Fibroblast of skin of scalp (primary cell): ENCODE measurements around the gene PHKG2.

Source experiments
- DNase-seq: peaks from one replicate; pipeline ENCODE4 v3.0.0-alpha.2; 2013

PHKG2 gene

DNA sequence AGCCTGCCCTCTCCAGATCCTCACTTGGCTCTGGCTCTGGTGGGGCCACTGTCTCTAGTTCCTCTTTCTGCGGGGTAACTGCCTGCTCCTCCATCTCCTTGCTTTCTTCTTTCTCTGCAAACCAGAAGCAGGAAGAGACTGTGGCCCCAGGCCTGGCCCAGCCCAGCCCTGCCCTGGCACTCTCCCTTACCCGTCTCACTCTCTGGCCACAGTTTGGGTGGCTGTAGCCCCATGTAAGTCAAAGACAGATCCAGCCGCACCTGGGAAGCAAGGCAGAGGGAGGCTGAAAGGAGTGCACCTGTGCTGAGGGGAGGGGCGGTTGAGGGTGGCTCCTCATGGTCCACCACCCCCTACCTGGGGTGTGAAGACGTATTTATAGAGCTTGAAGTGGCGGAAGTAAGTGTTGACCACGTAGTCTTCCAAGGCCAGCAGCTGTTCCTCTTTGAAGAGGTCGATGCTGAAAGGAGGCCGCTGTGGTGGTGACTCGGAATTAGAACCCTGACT is 10.8 kb downstream of the PHKG2 start:
- no peak for DNase-seq

GRCh38 chr16:30760001-30760559 is 11.9 kb downstream of the PHKG2 start:
- DNase-seq, result no peak

DNA sequence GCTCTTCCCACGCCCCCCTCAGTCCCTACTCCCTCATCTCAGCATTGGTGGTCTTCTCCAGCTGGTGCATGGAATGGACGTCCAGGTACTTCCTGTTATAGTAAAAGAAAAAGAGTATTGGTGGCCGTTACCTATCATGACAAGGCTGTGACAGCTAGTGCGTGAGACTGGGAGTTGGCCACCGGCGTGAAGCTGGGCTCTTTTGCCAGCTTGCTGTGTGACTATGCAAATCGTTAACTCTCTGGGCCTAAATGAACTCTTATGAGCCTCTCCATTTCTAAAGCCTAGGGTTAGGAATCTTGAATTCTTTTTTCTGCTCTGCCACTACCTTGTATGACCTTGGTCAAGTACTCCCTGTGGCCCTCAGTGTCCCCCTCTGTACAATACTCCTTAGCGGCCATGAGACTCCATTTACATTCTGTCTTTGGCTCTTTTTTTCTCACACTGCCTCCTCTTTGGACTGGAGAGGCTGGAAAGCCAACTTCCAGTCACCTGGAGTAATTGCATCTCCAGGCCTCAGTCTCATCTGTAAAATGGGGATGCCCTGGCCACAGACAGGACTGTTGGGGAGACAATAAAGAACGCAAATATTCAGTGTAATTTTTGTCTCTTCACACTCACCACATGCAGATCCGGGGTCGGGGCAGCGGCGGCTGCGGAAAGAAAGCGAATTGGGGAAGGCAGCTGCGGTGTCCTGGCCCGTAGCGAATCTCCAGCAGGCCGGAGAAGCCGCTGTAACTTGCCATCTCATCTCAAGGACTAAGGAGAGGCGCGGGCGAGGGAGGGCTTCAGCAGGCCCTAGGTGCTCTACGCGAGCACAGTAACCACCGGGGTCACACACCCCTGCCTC is 12.6 kb downstream of the PHKG2 start:
- DNase-seq, result no peak

DNA sequence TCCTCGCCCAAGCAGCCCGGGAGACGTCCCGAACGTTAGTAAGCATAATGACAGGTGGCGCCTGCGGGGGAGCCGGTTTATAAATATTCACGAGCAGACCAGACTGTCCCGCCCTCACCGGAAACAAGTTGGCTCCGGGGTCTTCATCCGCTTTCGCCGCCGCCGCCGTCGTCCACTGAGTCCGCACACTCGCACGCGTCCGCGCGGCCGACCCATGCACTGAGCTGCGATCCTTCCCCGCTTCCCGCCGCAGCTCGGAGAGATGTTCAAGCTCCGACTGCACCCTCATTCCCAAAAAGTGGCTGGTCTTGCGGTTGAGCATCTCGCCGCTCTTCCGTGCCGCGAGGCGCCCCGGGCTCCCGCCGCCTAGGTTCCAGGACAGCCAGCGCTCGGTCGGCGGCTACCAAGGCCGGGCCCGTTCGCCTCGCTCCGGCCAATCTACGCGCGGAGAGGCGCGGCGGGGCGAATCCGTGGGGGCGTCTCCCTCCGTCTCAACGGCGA is 13.3 kb downstream of the PHKG2 start:
- no peak for DNase-seq

GRCh38 chr16:30761928-30762902 is 14.0 kb downstream of the PHKG2 start, which contains the start of the genes CFAP119 and RNF40:
TSS of gene CFAP119 (minus strand) at chr16:30762062. CDS start at chr16:30761748, 314 bp downstream.
TSS of gene RNF40 (plus strand) at chr16:30762322. CDS start at chr16:30762546, 224 bp downstream.
- DNase-seq, result peak; percentile 98

DNA sequence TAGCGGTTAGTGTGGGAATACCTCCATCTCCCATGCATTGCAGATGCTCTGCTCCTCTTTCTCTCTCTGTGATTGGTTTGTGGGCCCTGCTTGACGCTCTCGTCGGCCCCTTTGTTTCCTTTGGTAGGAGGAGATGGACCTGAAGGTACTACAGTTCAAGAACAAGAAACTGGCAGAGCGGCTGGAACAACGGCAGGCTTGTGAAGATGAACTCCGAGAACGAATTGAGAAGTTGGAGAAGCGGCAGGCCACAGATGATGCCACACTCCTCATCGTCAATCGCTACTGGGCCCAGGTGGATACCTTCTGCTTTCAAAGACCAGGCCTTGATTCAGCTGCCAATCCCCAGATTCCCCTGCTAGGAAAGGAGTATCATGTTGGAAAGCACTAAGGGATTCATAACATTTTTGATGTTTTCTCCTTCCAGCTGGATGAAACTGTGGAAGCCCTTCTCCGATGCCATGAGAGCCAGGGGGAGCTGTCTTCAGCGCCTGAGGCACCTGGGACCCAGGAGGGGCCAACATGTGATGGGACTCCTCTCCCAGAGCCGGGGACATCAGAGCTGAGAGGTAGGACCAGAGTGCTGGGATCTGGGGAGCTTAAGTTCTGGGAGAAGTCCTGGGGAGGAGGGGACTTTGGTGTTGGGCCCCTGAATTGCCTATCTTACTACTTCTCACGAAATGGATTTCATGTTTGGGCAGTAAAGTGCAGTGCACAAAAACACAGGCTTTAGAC is 14.9 kb downstream of the PHKG2 start:
- no peak for DNase-seq

GRCh38 chr16:30764086-30764485 is 15.9 kb downstream of the PHKG2 start:
- no peak for DNase-seq

DNA sequence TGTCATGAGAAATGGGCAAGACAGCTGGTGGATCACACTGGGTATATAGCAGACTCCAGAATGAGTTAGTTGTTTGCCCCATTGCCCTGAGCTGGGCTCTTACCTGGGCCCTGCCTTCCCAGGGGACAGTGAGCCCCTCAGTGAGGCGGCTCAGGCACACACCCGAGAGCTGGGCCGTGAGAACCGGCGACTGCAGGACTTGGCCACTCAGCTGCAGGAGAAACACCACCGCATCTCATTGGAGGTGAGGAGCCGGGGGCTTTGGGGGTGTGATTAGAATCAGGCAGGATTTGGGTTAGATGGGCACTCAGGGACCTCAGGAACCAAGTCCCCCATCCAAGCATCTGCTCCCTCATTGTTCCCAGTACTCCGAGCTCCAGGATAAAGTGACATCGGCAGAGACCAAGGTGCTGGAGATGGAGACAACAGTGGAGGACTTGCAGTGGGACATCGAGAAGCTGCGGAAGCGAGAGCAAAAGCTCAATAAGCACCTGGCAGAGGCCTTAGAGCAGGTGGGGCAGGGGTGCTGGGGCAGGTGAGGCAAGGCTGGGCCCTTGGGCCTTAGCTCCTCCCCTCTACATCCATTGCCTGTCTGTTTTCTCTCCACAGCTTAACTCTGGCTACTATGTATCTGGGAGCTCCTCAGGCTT is 16.7 kb downstream of the PHKG2 start:
- DNase-seq, result no peak

DNA sequence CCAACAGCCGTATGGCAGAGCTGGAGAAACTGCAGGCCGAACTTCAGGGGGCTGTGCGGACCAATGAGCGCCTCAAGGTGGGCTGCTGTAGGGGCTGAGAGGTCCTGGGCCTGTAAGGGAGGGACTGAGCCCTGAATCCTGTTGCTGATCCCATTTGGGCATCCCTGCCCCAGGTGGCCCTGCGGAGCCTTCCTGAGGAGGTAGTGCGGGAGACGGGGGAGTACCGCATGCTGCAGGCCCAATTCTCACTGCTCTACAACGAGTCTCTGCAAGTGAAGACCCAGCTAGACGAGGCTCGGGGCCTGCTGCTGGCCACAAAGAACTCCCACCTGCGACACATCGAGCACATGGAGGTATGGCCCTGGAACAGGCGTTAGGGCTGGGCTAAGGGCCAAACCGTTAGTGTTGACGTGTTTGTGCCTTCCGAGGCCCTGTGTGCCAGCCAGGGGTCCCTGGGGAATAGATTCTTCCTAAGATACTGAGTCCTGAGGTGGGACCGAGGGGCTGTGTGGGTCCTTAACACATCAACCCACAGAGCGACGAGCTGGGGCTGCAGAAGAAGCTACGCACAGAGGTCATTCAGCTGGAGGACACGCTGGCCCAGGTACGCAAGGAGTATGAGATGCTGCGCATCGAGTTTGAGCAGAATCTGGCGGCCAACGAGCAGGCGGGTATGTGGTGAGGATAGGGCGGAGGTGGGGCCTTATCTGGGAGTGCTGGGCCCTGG is 18.1 kb downstream of the PHKG2 start:
- no peak for DNase-seq

DNA sequence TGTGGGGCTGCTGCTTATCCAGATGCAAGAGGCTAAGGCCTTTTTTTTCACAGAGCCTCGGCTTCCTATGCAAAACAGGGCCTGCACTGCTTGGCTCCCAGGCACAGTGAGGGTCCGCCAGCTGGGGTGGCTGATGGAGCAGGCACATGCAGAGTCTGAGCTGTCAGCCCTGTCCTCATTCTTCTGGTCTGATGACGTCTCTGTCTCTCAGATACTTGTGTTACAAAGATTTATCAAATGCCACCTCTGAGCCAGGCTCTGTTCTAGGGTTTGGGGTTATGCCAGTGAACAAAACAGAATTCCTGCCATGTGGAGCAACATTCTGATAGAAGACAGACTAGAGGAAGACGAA is 18.7 kb downstream of the PHKG2 start:
- DNase-seq, result no peak

DNA sequence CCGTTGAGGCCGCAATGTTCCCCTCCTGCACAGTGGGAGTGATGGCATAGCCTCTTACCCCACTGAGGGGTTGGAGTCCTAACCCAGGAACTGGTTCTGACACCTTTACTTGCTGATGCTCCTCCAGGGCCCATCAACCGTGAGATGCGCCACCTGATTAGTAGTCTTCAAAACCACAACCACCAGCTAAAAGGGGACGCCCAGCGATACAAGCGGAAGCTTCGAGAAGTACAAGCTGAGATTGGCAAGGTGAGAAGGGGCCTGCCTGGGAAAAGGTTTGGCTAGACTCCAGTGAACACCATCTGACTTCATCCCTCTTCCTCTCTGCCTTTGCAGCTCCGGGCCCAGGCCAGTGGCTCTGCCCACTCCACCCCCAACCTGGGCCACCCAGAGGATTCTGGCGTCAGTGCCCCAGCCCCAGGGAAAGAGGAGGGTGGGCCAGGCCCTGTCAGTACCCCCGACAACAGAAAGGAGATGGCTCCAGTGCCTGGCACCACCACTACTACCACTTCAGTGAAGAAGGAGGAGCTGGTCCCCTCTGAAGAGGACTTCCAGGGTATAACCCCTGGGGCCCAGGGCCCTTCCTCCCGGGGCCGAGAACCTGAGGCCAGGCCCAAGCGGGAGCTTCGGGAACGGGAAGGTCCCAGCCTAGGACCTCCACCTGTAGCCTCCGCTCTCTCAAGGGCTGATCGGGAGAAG is 19.7 kb downstream of the PHKG2 start:
- DNase-seq, result no peak

DNA sequence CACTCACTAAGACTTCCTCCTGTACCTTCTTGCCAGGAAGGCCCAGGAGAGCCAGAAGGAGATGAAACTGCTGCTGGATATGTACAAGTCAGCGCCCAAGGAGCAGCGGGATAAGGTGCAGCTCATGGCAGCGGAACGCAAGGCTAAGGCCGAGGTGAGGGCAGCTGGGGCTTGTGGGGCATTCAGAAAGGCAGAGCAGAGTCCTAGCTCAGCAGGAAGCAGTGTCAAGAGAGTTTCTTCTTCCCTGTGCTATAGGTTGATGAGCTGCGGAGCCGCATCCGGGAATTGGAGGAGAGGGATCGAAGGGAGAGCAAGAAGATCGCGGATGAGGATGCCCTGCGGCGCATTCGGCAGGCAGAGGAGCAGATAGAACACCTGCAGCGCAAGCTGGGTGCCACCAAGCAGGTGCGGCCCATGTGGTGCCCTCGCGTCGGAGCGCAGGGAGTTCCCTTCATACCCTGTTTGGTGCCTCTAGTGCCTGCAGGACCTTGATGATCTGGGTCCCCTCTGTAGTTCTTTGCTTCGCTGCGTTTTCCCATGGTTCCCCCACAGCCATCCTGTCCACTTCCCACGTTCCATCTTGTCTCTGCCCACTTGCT is 20.5 kb downstream of the PHKG2 start:
- no peak for DNase-seq

DNA sequence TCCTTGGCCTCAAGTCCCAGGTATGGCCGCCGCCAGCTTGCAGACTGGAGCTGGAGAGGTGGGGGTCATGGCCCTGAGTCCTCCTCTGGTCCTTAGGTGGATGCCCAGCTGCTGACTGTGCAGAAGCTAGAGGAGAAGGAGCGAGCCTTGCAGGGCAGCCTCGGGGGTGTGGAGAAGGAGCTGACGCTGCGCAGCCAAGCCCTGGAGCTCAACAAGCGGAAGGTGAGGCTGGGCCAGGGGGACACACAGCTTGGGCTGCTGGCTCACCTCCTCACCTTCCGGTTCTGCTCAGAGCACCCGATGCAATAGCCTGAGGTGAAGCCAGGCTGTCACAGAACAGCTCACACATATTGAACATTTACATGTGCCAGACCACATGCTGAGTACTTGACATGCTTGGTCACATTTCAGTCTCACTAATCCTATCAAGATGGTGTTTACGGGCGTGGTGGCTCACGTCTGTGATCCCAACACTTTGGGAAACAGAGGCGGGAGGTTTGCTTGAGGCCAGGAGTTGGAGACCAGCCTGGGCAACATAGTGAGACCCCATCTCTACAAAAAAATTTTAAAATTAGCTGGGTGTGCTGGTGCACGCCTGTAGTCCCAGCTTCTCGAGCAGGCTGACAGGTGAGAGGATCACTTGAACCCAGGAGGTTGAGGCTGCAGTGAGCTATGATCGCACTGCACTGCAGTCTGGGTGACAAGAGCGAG is 21.3 kb downstream of the PHKG2 start:
- DNase-seq, result no peak

- no peak for DNase-seq
Observed at GRCh38 chr16:30771726-30772125, 23.5 kb downstream of the PHKG2 start.

GRCh38 chr16:30773826-30774225 is 25.6 kb downstream of the PHKG2 start:
- no peak for DNase-seq

DNA sequence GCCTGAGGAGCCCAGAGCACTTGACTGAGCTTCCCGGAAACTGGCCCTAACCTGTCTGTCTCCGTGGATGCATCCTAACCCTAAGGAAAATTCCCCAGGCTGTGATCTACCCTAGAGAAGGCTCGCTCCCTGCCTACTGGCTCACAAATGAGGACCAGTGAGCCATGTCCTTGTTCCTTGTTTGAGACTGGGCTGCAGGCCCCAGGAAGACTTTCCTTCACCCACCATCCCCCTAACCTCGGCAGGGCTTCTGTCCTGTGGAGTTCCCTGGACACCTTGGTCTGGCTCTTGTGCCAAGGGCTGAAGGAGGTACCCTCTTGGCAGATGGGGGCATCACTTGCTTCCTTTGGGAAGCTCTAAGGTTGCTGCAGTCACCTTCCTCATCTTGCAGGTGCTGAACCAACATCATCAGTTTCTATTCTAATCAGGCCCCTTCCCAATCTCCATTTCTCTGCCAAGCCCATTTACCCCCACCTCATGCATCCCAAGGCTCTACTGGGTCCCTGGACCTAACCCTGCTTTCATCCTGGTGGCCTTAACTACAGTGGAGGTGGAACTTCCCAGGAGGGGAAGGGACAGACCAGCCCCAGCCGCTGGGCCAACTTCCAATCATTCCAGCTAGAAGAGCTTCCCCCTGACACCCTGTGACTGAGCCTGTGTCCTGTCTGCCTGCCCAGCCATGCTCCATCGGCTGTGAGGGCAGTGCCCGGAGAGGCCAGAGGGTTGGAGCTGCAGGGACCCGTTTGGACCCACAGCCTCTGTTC is 26.3 kb downstream of the PHKG2 start:
- DNase-seq, result no peak

GRCh38 chr16:30775131-30775391 is 26.8 kb downstream of the PHKG2 start:
- DNase-seq, result no peak
